ENCODE results near the gene NSUN3.

Gene NSUN3

DNA sequence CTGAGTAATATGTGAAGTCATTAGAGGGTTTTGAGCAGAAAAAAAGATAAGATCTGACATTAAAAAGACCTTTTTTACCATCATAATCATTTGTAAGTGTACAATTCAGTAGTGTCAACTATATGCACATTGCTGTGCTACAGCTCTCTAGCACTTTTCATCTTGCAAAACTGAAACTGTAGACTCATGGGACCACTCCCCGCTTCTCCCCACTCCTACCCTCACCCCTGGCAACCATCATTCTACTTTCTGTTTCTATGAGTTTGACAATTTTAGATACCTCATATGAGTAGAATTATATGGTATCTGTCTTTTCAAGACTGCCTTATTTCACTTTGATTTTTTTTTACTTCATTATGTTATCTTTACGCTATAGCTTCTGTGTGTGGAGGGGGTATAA is 112.8 kb downstream of the NSUN3 start:
- DNase-seq: no peak
- intact Hi-C loops (cut with DNase I): no loop called here

DNA sequence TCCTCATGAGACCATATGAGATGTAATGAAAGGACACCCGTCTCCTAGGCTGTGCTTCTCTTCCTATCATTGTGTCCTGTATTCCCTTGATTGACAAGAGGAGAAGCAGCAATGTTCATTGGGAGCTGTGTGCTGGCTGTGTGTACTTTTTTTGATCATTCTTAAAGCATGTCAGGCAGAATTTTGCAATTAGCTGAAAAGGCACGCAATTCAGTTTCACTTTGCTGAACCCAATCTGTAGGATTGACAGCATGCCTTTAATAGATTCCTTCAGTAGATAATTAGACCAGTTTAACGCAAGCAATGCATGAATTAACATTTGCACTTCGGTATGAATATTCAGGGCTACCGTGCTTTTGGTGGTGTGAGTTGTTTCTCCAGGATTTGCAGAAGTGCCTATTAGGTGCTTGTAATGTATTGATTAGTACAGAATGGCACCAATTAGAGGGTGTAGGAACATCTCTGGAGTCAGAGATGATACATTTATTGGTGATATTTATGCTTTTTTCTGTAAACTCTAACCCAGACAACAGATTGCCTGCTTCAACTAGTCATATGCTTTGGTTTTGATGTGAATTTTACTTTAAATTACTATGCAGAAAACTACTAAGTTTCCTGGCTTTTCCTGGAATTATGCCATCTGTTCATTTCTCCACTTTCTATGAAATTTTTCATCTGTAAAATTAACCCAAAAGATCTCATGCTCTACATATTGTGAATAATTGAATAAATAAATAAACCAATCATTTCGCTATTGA is 114.3 kb downstream of the NSUN3 start:
- intact Hi-C loops (cut with DNase I): no loop called here
- DNase-seq: no peak

Measured in posterior cingulate gyrus (tissue), 11 donors.